Caki2 (cell line): ENCODE results near the gene RASAL2. TPM values are rescaled to one million over a fixed set of nuclear protein-coding genes. Genes with fewer than 3 reads are reported as not detected.

Experiments used
- DNase-seq: peaks from one replicate; pipeline ENCODE4 v3.0.0-alpha.2; 2015; ENCODE audit warnings: low read depth
- in situ Hi-C: cut with HindIII; loops from 2 replicates; pipeline ENCODE4 v1.10.0; 2016; ENCODE audit warnings: low sequenced_read_pairs, low pct_unique_long_range_greater_than_20kb, mixed read lengths
- total RNA-seq: library from RNA; depleted of rRNA; stranded (reverse); fragments of >200 nt; shearing (Covaris generic); gene quantifications from 2 replicates; pipeline ENCODE4 v1.2.3, GENCODE V29; 2014; ENCODE audit warnings: low replicate concordance; rRNA removed

The RASAL2 gene
- 7.4 and 8.6 TPM in 2 replicates for total RNA-seq

DNA sequence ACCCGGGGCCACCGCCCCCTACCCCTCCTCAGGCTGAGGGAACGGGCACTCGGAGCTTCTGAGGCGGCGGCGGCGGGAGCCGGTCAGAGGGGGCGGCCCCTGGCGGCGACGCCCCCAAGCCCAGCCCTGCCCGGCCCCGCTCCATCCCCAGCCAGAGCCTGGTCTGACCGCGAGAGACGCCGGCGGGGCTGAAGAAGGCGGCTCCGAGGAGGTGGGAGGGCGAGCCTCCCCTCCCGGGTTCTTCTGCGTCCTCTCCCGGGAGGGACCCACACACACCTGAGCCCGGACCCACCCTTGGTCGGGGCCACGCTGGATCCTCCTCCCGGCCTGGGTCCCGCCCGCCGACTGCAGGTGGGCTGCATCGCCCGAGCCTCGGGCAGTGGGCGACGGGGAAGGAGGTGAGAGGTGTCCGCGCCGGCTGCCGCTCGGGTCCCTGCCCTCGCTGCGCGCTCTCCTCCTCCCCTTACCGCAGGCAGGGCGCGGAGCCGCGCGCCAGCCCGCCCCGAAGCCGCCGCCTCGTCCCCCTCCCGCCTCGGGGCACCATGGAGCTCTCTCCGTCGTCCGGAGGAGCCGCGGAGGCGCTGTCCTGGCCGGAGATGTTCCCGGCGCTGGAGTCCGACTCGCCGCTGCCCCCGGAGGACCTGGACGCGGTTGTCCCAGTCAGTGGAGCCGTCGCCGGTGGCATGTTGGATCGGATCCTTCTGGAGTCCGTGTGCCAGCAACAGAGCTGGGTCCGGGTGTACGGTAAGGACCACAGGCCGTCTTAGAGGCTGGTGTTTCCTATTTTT is at the start of gene RASAL2:
TSS of gene RASAL2 (plus strand) at position 154 of the 788 bp plus-strand sequence. CDS start at position 543, 389 bp downstream.
- in situ Hi-C loops, result loop anchor here (25.0 kb wide), 1 partner anchor 193 kb away; no protein-coding TSS in a partner anchor
- DNase-seq, result peak; percentile 80

DNA sequence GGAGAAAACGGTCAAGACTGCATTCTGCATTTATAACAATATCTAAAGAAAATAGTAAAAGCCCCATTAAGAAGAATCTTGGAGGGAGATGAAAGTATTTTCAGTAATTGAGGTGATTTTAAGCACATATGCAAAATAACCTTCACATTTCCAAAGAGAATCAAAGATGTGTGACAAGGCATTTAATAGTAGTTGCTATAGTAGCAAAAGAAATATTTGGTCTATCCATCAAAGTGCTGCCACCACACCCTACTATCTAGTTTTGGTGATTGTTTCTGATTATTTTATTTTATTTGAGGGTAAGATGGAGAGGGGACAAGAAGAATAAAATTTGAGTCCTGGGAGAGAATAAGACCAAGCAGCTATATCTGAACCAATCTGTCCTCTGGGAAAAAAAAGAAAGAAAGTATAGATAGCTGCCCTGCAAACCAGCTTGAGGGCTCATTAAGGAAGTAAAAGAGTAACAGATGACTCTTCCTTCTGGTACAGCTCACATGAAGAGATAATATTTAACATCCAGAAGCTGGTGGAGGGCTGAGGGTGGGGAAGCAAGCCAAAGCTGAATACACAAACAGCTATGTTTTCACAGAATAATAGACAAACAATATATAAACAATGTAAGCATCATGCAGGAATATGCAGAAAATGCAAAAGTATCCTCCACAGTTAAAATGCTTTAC is 47.2 kb upstream of the RASAL2 start:
- peak; percentile 72 for DNase-seq
- in situ Hi-C loops, result no loop called here

DNA sequence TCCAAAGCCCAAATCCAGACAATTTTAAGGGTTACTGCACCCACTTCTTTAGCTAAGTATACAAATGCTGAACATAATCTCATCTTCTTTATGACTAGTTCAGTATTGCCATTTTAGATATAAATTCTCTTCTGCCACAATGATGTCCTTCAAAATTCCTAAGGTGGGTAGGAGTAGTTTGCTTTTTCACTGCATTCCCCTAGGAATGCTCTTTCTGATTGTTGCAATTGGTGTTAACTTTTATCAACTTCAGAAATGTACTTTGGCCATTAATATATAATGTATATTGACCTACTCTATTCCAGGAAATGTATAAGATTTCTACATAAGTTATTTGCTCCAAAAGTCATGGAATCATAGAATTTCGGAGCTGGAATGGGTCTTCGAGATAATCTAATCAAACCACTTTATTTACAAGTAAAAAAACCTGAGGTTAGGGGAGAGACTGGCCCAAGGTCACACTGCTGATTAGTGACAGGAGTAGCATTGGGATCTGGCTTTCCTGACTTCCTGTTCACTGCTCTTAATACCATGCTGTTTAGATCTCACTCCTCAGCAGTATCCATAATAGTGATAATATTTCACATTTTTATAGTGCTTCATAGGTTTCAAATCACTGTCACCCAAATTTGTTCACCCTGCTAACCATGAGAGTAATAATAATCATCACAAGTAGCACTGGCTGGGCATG is 46.4 kb upstream of the RASAL2 start:
- in situ Hi-C loops, result no loop called here
- DNase-seq, result no peak

DNA sequence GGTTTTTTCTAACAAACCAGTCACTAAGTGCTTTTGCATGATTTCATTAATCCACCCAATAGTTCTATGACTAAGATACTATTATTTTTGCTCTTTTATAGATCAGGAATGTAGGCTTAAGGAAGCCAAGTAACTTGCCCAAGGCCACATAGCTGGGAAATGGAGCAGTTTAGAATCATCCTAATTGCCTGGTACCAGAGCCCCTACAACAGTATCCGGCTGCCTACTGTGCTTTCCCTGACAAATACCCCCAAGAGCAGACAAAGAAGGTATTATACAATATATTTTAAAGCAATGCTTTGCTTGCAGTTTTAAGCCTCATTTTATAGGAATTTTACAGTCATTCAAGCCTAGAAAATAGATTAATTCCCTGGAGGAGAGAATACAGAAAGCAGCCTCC is 45.5 kb upstream of the RASAL2 start:
- in situ Hi-C loops, result no loop called here

DNA sequence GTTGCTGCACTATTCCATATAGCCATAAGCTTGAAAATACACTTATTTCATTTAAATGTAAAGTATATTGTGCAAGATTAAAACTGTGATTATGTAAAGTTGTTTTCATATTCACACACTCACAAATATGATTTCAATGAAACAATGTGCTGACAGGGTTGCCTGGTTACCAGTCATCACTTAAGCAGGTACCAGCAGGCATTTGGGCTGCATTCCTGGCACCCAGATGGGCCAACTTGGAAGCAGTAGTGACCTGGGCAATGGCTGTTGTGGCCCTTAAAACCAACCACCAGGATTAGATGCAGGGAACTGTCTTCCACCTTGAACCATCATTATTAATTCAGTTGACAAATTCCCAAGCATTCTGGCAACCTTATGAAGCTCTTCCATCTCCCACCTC is 45.0 kb upstream of the RASAL2 start:
- in situ Hi-C loops, result no loop called here
- no peak for DNase-seq

More for the DNA sequence above, 45.5 kb upstream of the RASAL2 start:
- DNase-seq, result no peak

DNA sequence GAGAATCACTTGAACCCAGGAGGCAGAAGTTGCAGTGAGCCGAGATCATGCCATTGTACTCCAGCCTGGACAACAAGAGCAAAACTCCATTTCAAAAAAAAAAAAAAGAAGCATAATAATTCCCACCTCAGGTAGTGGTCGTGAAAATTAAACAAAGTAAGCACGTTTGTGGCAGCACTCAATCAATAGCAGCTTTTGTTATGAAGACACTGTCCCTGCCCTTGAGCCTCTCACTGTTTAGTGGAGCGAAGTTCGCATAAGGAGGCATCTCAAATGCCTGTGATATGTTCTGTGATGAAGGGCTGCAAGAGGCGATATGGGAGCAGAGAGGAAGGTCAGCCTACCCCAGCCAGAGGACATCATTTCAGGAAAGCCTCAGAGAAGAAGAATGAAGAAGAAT is 43.8 kb upstream of the RASAL2 start:
- in situ Hi-C loops, result no loop called here
- no peak for DNase-seq

DNA sequence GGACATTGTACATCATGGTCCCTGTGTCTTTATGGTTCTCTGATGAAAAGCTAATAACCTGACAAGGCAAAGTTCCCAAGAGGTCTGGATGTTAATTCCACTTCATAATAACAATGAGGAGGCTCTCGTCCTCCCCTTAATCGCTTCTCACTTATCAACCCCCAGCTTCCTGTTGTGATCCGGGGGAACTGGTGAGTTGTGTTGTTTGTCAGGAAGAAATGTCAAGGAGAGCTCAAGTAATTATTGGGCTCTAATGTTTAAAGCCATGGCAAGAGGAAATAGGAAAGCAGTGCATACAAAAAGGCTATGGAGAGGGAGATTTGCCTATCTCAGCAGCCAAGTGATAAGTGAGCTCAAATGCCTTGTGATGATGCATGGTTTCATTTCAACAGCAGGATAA is 42.8 kb upstream of the RASAL2 start:
- no peak for DNase-seq
- in situ Hi-C loops, result no loop called here

DNA sequence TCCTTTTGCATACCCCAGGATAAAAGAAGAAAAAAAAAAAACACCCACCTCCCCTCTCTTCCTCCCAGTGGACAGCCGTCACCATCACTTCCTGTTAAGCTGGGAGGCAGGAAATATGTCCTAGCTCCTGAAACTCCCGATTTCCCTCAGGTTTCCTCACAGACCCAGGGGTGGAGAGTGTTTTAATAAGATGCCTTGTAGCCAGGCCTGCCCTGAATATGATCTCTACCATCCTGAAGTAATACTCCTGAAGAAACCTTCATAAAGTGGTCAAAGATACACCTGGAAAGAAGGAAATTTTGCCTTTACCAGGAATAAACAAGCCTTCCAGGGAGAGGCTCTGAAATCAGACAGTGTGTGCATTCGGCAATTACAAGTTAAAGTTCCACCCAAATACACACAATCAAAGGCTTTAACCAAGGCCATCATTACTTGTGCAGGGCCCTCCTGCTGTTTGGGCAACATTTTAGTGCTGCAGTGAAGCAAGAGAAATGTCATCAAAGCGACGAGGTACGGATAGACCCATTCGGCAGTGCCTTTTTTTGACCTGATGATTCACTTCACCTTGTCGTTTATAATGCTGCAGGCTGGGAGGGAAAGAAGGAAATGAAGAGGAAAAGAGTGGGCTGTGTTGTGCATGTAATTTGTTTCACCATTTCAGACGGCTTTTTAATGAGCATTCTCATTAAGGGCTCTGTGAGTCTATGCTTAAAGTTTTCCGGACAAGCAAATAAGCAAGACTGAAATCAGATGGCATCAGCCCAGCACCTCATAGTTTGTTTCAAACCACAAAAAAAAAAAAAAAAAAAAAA is 41.0 kb upstream of the RASAL2 start:
- DNase-seq, result peak; percentile 83
- in situ Hi-C loops, result no loop called here

DNA sequence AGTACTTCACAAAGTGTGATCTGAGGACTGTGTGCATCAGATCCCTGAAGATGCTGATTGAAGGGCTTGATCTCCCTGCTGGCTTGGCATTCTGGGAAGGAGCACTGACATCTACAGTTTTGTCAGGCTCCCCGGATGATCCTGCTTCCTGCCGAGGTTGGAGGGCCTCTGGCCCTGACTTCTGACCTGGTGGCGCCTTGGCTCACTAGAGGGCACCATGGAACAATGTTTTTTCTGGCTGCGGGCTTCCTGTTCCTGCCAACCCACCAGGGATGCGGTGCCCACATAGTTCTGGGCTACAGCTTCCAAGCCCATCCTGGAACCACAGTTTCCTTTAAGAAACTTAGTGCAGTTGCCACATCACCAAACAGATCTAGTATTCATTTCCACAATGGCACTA is 38.8 kb upstream of the RASAL2 start:
- in situ Hi-C loops, result no loop called here
- peak; percentile 56 for DNase-seq

DNA sequence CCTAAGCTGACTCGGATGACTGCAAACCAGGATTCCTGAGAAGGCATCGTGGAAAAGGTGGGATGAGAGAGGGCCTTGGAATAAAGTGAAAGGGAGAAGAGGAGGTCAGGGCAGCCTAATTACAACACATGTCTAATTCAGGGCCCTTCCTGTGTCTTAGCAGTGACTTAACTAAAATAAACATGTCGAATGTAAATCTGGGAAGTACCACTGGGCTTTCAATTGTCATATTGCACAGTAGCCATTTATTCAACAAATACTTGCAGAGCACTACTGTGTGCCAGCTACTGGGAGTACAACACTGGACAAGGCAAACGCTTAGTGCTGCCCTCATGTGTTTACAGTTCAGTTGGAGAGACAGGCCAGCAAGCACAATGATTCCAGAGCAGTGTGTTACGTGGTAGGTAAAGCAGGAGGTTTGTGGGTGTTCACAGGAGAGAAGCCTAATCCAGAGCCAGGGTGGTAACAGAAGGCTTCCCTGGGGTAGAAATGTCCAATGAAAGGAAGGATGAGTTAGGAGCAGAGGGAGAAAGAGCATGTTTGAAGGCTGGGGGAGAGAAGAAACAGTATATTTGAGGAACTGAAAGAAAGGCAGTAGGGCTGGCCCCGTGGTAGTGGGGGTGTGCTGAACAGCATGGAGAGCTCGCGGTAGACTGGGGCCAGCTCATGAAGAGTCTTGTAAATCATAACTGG is 38.0 kb upstream of the RASAL2 start:
- in situ Hi-C loops, result no loop called here
- DNase-seq, result peak; percentile 66

DNA sequence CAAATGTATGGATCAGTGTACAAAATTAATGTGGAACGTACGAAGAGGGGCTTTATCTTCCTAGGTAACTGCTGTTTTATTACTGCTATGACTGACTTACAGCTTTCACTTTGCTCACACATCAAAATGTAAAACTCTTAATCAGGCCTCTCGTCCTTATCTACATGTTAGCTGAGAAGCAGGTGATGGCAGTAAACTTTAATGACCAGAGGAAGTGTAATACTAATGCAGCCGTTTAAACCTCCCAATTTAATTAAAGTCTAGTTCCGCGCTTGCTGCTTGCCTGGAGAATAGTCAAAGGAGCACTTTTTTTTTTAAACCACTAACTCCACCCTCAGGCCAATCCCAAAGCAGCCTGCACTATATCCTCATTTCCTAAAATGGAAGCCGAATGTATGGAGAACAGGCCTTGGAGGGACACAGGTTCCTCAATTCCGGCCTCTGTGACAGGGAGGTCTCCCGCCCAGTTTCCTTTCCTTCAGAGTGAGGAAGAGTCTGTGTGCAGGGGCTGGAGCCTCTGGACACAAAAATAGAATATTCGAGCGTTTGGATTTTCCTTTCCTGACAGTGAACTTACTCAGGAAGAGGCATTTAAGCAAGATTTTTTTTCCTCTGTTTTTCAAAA is 36.7 kb upstream of the RASAL2 start:
- in situ Hi-C loops, result no loop called here
- DNase-seq, result no peak

DNA sequence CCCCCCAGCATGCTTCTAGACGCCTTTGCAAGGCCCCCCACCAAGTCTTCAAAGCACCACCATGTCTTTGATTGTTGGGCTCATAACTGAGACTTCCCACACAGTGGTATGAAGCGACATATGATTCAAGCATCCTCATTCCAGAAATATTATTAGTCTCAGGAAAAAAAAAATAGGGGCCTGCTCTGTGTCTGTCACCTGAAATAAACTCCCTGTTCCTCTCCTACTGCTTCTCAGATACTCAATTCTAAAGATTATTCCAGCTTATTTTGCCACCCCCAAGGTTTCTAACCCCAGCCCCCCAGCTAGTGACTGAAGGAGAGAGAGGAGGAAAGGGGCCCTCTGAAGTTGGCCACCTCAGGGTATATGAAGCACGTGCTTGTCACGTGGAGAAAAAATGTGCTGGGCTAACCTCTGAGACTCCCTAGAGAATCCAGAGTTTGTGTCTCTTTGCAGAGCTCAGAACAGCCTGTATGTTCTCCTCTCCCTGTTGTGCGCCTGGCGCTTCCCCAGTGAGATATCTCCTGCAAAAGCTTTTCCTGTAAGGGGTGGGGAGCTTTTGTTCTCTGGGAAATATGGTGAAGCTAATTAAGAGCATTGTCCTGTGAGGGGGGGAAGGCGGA is 35.9 kb upstream of the RASAL2 start:
- in situ Hi-C loops, result no loop called here
- no peak for DNase-seq

DNA sequence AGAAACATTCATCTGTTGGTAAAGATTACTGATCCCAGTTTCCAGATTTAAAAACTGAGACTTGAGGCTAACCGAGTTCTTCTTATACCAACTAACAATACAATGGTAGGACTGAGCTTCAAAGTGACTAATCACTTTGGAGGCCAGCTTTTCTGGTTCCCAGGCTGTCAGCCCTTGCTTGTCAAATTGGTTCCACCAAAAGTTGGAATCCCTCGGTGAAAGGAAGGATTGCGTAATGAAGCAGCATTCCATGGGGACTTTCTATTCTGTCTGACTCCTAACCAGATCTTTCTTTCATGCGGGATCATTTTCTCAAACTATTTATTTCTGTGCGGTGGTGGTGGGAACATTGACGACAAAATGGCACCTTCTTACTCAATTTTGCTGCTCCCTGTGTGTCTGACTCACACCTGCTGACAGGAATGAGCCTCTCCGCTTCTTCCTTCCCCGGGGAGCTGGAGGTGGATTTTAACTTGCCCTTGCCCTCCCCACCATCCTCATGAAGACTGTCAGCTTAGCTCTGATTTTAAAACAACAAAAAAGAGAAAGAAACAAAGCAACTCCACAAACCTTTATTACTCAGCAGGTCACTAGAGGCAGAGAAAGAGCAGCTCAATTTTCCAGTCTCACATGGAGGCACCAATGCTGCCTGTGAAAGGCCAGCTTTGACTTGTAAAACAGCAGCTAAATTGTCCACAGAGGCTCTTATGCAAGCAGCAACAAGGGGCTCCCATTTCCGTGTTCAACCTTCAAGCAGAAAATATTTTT is 32.9 kb upstream of the RASAL2 start:
- in situ Hi-C loops, result no loop called here
- no peak for DNase-seq

DNA sequence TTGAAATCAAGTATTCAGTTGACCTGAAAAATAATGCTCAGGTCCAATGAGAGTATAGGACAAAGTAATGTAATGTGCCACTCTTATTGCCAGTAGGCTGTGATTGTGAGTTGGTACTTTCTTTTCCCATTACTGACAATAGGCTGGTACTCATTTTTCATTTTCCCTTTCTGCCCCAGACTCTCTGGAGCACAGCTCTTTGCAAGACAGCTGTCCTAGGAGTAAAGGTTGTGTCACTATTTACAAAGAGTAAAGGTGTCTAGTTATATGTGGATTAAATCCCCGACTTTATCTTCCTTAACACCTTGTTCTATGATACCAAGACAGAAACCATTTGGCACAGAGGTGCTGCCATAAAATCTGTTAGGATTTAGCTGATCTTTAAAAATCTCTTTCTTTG is 32.3 kb upstream of the RASAL2 start:
- in situ Hi-C loops, result no loop called here
- no peak for DNase-seq

DNA sequence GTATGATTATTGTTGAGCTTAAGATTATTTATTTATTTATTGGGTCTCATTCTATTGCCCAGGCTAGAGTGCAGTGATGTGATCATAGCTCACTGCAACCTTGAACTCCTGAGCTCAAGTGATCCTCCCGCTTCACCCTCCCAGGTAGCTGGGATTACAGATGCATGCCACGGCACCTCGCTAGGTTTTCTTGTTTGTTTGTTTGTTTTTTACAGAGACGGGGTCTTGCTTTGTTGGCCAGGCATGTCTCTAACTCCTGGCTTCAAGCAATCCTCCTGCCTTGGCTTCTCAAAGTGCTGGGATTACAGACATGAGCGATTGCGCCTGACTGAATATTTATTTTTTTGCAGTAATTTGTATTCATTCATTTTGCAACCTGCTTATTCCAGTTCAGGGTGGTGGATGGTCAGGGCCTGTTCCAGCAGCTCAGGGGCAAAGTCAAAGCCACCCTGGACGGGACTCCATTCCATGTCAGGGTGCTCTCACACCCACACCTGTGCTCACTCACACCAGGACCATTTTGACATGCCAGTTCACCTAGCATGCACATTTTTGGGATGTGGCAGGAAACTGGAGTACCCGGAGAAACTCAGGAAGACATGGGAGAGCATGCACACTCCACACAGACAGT is 29.6 kb upstream of the RASAL2 start:
- no peak for DNase-seq
- in situ Hi-C loops, result no loop called here

DNA sequence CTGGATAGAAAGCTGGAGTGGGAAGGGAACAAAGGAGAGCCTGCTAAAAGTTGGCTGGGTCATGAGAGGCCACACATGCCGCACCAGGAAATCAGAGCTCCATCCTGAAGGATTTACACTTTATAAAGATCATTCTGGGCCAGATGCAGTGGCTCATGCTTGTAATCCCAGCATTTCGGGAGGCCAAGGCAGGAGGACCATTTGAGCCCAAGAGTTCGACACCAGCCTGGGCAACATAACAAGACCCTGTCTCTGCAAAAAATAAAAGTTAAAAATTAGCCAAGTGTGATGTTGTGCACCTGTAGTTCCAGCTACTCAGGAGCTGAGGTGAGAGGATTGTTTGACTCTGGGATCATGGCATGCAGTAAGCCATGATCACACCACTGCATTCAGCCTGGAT is 28.7 kb upstream of the RASAL2 start:
- DNase-seq, result no peak

More for the DNA sequence above, 28.7 kb upstream of the RASAL2 start:
- in situ Hi-C loops, result no loop called here
